AG10803 (cell line): ENCODE measurements around the gene COX4I2.

Experiments
- DNase-seq: peaks from one replicate; pipeline ENCODE4 v3.0.0; 2010; ENCODE audit warnings: low read depth
- H3K4me3 ChIP-seq: 2 replicates; pipeline ENCODE4 v1.5.1; 2011; ENCODE audit warnings: mild to moderate bottlenecking, low read length, control low read depth
- CTCF ChIP-seq: conservative IDR thresholded peaks from 2 replicates; pipeline ENCODE4 v1.5.1; 2011; ENCODE audit warnings: mild to moderate bottlenecking, low read length, control low read depth, inconsistent platforms

COX4I2 gene

GRCh38 chr20:31679357-31680285 lies 41.9 kb downstream of the COX4I2 start:
- TF ChIP-seq CTCF, result no peak
- no peak overlapping the region for H3K4me3 ChIP-seq
- no peak for DNase-seq

DNA sequence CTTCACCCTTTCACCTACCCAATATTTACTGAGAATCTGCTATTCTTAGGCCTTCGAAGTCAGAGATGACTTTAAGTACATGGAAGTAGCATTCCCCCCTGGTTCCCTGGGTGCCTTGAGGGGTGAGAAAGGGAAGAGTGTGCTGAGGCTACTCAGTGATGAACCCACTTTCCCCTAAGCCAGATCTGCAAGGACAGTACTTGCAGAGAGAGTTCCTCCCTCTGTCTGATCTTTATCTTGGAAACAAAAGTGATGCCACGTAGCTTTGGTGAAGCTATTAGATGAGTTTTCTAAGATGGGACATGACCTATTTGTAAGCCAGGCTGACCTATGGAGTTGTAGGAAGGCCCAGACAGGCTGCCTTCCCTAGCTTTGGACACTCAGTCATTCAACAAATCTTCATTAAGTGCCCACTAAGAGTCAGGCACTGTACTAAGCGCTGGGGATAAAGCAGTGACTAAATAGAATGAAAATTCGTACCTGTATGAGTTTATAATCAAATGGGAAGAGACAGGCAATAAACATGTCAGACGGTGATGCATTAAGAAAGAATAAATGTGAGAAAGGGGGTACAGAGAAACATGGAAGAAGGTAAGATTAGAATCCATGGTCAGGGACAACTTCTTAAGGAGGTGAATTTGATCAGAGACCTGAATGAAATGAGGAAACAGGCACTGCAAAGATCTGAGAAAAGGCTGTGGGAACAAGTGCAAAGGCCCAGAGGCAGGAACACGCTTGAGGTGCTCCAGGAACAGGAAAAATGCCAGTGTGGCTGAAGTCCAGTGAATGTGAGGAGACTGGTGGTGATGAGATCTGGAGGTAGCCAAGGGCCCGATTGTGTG lies 42.8 kb downstream of the COX4I2 start:
- DNase-seq, result no peak
- no peak for TF ChIP-seq CTCF
- H3K4me3 ChIP-seq, result no peak overlapping the region

DNA sequence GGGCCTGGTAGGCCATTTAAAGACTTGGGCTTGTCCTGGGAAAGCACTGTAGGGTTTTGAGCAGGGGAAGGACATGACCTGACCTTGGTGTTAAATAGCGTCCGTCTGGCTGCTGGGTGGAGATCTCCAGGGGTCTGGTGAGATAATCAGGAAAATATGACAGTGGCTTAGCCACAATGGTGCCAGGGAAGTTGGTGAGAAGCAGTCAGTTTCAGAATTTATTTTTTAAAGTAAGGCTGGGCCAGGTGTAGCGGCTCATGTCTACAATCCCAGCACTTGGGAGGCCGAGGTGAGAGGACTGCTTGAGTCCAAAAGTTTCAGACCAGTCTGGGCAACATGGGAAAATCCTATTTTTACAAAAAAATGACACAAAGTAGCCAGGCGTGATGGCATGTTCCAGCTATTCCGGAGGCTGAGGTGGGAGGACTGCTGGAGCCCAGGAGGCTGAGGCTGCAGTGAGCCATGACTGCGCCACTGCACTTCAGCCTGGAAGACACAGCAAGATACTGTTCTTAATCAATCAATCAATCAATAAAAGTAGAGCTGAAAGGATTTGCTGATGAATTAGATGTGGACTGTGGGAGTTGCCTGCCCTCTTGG lies 43.5 kb downstream of the COX4I2 start:
- no peak for DNase-seq
- TF ChIP-seq CTCF, result no peak
- no peak overlapping the region for H3K4me3 ChIP-seq

- TF ChIP-seq CTCF, result no peak
- no peak overlapping the region for H3K4me3 ChIP-seq
- no peak for DNase-seq
These were observed 44.1 kb downstream of the COX4I2 start for GRCh38 chr20:31681769-31682168.

GRCh38 chr20:31682352-31682751 lies 44.6 kb downstream of the COX4I2 start:
- no peak for TF ChIP-seq CTCF
- H3K4me3 ChIP-seq, result no peak overlapping the region
- DNase-seq, result no peak

DNA sequence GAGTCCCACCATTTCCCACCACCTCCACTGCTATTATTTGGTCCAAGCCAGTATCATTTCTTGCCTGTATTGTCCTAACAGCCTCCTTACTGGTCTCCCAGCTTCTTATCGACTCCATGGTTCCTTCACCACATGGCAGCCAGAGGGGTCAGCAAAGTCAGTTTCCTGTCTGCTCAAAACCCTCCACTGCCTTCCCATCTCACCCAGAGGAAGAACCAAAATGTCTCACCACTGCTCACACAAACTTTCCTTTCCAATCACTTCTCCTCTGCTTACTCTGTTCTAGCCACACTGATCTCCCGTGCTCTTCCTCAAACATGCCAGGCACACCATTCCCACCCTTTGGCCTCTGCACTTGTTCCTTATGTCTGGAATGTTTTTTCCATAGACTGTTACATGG lies 45.2 kb downstream of the COX4I2 start:
- no peak for TF ChIP-seq CTCF
- no peak overlapping the region for H3K4me3 ChIP-seq
- DNase-seq, result no peak
